Neutrophil (primary cell): ENCODE data around the gene ATP8A1.

Experiments used
- H3K27ac ChIP-seq: fragments of 200-600 bp; sonication (generic); 2 replicates; pipeline ENCODE4 v1.5.1; 2016; ENCODE audit warnings: mild to moderate bottlenecking, moderate library complexity
- H3K27me3 ChIP-seq: fragments of 200-600 bp; sonication (generic); 2 replicates; pipeline ENCODE4 v1.6.0; 2016; ENCODE audit warnings: mild to moderate bottlenecking
- H3K36me3 ChIP-seq: fragments of 200-600 bp; sonication (generic); 2 replicates; pipeline ENCODE4 v1.5.1; 2017
- H3K4me1 ChIP-seq, 2 experiments: fragments of 200-600 bp in 1 of 2; sonication (generic) in 1 of 2; 1 replicate in 1 of 2; 2 replicates in 1 of 2; pipeline versions ENCODE4 v1.5.1 to v1.6.1; 2013 to 2016; ENCODE audit warnings: low read depth in 1 of 2, low read length in 1 of 2, mild to moderate bottlenecking in 1 of 2, moderate library complexity in 1 of 2; ENCODE audit not compliant: control insufficient read depth in 1 of 2, insufficient read depth in 1 of 2
- H3K4me3 ChIP-seq, 2 experiments: fragments of 200-600 bp in 1 of 2; sonication (generic) in 1 of 2; 1 replicate in 1 of 2; 2 replicates in 1 of 2; pipeline ENCODE4 v1.5.1; 2013 to 2016; ENCODE audit warnings: low read depth in 1 of 2, low read length in 1 of 2, mild to moderate bottlenecking in 1 of 2, moderate library complexity in 1 of 2
- H3K9me3 ChIP-seq: fragments of 200-600 bp; sonication (generic); 2 replicates; pipeline ENCODE4 v1.5.1; 2016
- TF ChIP-seq, protein P1 (sequence below): fragments of 200-600 bp; sonication (generic); IDR thresholded peaks from 2 replicates; pipeline ENCODE4 v1.5.1; 2016; ENCODE audit warnings: antibody characterized with exemption

The ATP8A1 gene

DNA sequence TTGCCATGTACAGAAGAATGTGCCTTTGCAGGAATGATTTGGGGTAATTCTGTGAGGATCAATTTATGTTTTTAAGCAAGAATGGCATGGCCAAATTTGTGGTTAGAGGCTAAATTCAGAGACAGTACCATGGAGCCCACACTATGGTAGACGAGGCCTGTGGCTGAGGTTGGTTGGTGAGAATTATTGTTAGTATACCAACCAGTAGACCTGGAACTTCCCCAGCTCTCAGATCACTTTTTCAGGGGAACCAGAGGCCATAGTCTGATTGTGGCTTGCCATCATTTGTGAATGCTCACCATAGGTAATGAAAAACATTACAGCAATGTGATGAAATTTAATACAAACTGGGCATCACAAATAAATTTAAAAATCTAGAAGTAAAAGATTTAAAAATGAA, 203.3 kb downstream of the ATP8A1 start:
- no peak overlapping the region for H3K27ac ChIP-seq
- peaks cover 49% of the 10 kb centered on the region for H3K36me3 ChIP-seq
- H3K27me3 ChIP-seq: no peaks in the 10 kb centered on the region
- H3K4me3 ChIP-seq: no peak overlapping the region
- no peaks in the 10 kb centered on the region for H3K9me3 ChIP-seq
- TF ChIP-seq, protein P1, sequence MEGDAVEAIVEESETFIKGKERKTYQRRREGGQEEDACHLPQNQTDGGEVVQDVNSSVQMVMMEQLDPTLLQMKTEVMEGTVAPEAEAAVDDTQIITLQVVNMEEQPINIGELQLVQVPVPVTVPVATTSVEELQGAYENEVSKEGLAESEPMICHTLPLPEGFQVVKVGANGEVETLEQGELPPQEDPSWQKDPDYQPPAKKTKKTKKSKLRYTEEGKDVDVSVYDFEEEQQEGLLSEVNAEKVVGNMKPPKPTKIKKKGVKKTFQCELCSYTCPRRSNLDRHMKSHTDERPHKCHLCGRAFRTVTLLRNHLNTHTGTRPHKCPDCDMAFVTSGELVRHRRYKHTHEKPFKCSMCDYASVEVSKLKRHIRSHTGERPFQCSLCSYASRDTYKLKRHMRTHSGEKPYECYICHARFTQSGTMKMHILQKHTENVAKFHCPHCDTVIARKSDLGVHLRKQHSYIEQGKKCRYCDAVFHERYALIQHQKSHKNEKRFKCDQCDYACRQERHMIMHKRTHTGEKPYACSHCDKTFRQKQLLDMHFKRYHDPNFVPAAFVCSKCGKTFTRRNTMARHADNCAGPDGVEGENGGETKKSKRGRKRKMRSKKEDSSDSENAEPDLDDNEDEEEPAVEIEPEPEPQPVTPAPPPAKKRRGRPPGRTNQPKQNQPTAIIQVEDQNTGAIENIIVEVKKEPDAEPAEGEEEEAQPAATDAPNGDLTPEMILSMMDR: no peak
- H3K4me1 ChIP-seq: no peaks in the 10 kb centered on the region

GRCh38 chr4:42452823-42453222, 204.1 kb downstream of the ATP8A1 start:
- TF ChIP-seq, protein P1: no peak
- no peaks in the 10 kb centered on the region for H3K4me1 ChIP-seq
- no peaks in the 10 kb centered on the region for H3K27me3 ChIP-seq
- no peak overlapping the region for H3K4me3 ChIP-seq
- H3K27ac ChIP-seq: no peak overlapping the region
- no peaks in the 10 kb centered on the region for H3K9me3 ChIP-seq
- H3K36me3 ChIP-seq: peaks cover 47% of the 10 kb centered on the region

DNA sequence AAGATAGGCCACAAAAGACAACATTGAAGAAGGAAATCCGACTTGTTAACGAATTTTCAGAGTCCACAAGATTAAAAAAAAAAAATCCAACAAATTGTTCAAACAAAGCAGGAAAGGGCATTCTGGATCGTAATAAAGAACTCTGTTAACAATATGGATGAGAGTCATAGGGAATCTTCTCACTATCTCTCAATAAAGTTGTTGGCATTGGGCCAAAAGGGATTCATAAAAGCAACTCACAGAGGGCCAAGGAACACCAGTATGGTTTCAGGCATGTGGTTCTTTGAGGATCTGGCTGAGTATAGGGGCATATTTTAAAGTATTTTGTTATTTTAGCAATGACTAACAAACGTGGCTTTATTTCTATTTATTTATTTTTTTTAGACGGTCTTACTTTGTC, 210.1 kb downstream of the ATP8A1 start:
- H3K4me1 ChIP-seq: no peaks in the 10 kb centered on the region
- no peak overlapping the region for H3K27ac ChIP-seq
- TF ChIP-seq, protein P1: no peak
- H3K4me3 ChIP-seq: no peak overlapping the region
- no peaks in the 10 kb centered on the region for H3K9me3 ChIP-seq
- H3K27me3 ChIP-seq: no peaks in the 10 kb centered on the region
- H3K36me3 ChIP-seq: peaks cover 70% of the 10 kb centered on the region

DNA sequence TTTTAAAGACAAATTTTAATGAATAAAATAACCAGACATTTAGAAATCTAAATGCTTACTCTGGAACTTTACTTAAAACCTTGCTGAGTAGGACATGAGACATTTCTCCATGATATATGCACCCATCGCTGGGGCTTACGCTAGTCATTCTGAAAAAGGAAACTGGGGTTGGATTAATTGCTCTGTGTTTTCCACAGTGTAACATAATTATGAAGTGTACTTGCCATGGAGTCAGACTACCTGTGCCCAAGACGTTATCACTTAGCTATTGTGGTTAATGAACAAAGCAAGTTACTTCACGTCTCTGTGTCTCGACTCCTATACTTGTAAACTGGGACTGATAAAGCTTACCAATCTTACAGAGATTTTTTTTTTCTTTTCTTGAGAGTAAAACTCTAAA, 211.9 kb downstream of the ATP8A1 start:
- Histone ChIP-seq H3K36me3 (peaks cover 73% of the 10 kb centered on the region), H3K4me1 (no peaks in the 10 kb centered on the region), H3K27ac (no peak overlapping the region), H3K27me3 (no peaks in the 10 kb centered on the region), H3K9me3 (no peaks in the 10 kb centered on the region), H3K4me3 (no peak overlapping the region)
- TF ChIP-seq, protein P1: no peak

DNA sequence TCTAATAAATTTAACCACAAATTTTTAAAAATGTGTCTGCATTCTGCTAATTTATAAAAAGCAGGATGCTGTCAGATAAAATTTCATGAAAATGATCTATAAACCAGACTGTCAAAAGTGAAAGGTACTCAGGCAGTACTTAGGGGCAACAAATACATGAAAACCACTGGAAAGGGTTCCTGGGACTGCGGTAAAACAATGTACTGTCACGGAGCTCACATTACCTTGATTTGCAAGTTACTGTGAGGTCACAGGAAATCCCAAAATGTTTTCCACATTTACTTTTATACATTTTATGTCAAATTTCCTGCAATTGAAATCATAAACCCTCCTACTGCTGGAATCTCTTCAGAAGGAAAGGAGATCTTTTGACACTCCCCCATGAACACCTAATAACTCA, 214.3 kb downstream of the ATP8A1 start:
- H3K27me3 ChIP-seq: no peaks in the 10 kb centered on the region
- no peaks in the 10 kb centered on the region for H3K9me3 ChIP-seq
- H3K36me3 ChIP-seq: peaks cover 86% of the 10 kb centered on the region
- no peak overlapping the region for H3K4me3 ChIP-seq
- no peaks in the 10 kb centered on the region for H3K4me1 ChIP-seq
- H3K27ac ChIP-seq: no peak overlapping the region
- TF ChIP-seq, protein P1: no peak

DNA sequence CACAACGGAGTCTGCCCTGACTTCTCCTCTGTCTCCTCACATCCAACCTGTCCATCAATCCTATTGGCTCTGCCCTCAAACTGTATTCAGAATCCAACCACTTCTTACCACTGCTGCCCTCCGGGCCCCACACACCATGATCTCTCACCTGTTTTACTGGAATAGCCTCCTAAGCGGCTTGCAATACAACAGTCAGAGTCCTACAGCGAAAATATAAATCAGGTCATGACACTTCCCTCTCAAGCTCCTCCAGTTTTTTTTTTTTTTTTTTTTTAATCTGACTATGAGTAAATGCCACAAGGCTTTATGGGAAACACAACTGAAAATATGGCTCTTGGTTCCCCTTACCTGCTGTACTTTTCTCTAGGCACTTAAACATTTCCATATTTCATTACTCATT, 216.8 kb downstream of the ATP8A1 start:
- peaks cover 94% of the 10 kb centered on the region for H3K36me3 ChIP-seq
- H3K9me3 ChIP-seq: no peaks in the 10 kb centered on the region
- H3K27ac ChIP-seq: no peak overlapping the region
- no peaks in the 10 kb centered on the region for H3K4me1 ChIP-seq
- no peak overlapping the region for H3K4me3 ChIP-seq
- TF ChIP-seq, protein P1: no peak
- no peaks in the 10 kb centered on the region for H3K27me3 ChIP-seq
